NCI-H1436 (cell line): ENCODE measurements around the gene CRYGA.
"Not testable (repeated sequence)": the region's sequence is repeated elsewhere in the genome, so short reads cannot be mapped to it uniquely, and the experiment has no call there.

Experiments
- DNase-seq: peaks from one replicate; lab custom pipeline; 2025; lab: John Stamatoyannopoulos, UW

CRYGA gene

DNA sequence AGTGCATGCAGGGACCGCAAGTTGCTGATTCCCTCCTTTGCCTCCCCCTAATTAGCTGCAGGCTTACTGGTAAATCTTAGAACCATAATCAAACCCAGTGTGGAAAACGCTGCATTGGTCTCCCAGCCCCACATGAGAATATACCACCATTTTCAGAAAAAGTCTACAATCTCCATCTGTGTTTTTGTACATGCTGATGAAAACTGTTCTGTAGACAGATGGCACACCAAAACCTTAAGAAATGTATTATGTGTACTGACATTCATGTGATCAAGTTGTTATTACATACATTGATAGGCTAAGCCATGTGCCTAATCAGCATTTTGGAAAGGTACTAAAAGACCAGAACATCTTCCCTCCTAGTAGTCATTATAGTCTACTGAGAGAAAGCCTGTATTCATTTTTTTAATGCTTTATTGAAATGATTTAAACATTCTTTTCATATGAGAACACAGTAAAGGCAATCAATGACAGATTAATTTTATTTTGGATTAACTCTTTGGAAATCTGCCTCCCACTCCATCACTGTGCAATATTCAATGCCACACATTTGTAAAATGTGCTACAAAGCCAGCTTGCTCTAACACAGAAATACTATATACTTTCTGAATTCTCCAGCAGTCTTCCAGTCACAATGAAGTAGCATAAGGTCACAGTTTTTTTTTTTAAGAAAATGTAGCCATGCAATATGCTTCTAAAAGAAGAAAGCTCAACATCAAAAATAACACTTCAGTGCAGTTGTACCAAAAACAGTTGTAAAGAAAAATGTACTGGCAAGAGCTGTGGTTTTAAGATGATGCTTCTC lies 1.8 kb upstream of the CRYGA start:
- DNase-seq, result no peak

DNA sequence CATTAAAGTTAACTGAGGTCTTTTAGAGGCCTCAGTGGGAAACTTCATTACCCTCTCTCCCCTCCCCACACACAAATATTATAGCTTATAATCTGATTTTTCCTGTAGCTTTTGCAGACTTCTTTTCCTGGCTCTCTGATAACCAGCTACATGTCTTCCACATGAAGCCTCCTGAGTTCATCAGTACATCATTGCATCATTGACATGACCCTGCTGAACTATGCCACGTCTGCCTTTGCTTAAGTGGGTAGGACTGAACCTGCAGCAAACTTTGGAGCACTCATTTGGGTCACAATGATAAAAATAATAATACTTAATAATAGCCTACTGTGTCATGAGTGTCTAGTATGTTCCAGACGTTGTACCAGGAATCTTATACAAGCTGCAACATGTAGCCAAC lies 7.0 kb downstream of the CRYGA start:
- DNase-seq, result no peak

DNA sequence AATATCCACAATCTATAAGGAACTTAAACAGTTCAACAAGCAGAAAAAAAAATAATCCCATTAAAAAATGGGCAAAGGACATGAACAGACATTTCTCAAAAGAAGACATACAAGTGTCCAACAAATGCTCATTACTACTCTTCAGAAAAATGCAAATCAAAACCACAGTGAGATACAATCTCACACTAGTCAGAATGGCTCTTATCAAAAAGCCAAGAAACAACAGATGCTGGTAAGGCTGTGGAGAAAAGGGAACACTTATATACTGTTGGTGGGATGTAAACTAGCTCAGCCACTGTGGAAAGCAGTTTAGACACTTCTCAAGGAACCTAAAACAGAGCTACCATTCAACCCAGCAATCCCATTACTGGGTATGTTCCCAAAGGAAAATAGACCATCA lies 10.2 kb downstream of the CRYGA start:
- no peak for DNase-seq

DNA sequence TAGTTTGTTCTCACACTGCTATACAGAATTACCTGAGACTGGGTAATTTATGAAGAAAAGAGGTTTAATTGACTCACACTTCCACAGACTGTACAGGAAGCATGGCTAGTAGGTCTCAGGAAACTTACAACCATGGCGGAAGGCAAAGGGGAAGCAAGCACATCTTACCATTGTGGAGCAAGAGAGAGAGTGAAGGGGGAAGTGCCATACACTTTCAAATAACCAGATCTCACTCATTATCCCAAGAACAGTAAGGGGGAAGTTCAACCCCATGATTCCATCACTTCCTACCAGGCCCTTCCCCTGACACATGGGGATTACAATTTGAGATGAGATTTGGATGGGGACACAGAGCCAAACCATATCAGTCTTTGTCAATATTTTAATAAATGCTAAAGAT lies 12.4 kb downstream of the CRYGA start:
- no peak for DNase-seq

GRCh38 chr2:208150094-208150493 lies 13.3 kb downstream of the CRYGA start:
- DNase-seq, result no peak

DNA sequence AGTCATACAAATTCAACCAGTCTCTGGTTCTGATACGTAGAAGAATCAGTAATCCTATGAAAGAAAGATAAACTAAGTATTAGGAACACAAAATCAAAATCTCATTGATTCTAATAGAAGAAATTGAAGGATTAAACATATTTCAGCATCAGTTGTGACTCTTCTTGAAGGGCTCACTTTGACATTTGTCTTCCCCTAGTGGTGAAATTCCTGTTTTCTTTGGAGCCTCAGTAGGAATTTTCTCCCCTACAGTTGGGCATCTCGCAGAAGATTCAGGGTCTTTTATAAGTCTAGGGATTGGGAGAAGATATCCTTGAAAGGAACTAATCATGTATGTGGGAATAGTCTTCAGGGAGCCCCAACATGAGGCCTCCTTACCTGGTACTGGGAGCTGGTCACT lies 14.6 kb downstream of the CRYGA start:
- no peak for DNase-seq

- DNase-seq, result no peak
Observed at GRCh38 chr2:208147759-208148158, 15.6 kb downstream of the CRYGA start.

- no peak for DNase-seq
Observed at GRCh38 chr2:208147008-208147407, 16.4 kb downstream of the CRYGA start.

- no peak for DNase-seq
Observed at GRCh38 chr2:208146006-208146405, 17.4 kb downstream of the CRYGA start, which contains the start of gene CRYGB. Gene CRYGB (minus strand): TSS chr2:208146158. CDS start chr2:208146120, 38 bp downstream.

GRCh38 chr2:208142925-208143799 lies 20.2 kb downstream of the CRYGA start:
- peak; percentile 53 for DNase-seq

- peak; percentile 73 for DNase-seq
Observed at GRCh38 chr2:208142240-208142924, 21.0 kb downstream of the CRYGA start.

- DNase-seq, result no peak
Observed at GRCh38 chr2:208139447-208139846, 23.9 kb downstream of the CRYGA start.

DNA sequence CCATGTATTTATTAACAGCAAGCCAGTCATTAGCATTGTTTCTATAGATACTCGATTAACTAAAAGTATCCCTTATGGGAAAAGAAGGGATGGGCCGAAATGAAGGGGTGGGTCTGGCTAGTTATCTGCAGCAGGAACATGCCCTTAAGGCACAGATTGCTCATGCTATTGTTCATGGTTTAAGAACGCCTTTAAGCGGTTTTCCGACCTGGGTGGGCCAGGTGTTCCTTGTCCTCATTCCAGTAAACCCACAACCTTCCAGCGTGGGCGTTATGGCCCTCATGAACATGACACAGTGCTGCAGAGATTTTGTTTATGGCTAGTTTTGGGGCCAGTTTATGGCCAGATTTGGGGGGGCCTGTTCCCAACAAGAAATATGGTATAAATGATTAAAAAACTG lies 25.1 kb downstream of the CRYGA start:
- DNase-seq, result not testable (repeated sequence)

DNA sequence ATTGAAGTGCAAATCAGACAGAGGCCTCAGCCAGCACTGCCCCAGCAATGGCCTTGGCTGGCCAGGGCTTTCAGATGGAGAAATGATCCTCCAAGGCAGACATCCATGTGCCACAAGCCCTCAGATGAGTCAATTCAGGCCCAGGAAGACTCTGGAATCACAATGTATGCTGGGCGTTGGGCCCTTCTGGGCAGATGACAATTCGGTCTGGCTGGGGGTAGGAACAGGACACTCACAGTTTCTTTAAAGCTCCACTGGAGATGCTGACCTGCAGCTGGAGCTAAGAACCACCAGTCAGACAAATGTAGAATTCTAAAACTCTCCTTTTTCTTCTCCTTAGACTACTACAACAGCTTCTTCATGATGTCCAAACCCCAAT lies 26.7 kb downstream of the CRYGA start:
- DNase-seq, result no peak

DNA sequence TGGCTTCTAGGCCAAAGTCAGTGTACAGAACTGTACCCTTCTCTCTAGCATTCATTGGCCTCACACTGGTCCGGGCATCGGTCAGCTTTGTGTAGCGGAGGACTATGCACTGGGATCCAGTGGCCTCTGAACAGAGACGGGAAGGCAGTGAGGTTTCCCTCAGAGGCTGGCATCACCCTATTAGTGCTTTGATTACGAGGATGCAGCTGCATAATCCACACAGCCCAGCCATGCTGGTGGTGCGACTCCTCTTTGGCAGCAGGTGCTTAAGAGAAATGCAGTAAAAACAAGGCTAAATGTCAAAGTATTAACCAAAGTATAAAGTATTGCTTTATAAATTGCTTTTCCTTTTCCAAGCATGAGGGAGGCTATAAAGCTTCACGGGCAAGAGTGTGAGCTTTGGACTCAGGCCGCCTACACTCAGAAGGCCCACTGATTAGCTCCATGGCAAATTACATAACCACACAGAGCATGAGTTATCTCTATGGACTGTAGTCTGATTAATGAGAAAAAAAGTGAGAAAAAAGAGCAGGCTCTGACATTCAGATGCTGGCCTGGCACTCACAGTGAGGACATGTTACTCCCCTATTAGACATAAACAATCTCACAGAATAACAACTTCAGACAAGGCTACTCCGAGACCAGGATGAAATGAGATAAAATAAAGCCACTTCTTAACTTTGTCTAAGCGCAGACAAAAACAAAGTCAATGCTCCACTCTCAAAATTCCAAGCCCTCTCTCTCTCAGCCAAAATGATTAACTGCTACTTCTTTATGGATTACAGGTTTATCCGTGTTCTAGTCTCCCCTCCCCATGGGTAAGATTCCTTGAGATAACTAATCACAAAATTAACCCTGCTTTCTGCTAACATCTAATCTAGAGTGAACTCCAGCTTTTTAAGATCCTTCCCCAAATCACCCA lies 27.3 kb downstream of the CRYGA start:
- no peak for DNase-seq

DNA sequence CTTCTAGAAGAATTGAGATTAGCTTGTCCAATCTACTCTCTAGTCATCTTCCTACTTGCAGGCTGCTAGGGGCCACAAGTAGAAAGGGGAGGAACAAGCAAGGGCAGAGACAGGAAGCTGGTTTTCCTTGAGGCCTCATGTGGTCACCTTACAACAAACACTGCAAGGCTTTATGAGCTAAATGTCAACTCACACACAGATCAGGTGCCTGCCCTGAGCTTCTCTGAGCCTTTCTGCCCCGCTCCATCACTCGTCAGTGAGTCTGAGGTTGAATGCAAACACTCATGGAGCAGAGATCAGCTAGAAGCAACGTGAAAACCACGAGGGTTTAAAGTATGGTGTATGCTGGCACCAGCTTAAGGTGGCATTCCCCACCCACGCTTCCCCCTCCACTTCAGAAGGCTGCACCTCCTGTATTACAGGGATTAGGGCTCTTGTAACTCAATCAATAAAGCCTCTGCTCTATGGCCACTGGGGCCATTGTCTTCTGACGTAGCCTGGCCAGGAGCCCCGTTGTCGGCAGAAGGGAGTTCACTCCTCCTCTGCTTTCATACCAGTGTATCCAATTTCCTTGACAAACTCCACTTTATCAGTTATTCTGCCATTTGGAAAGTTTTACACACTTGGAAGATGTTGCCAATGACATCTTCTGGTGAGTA lies 28.3 kb downstream of the CRYGA start:
- no peak for DNase-seq

DNA sequence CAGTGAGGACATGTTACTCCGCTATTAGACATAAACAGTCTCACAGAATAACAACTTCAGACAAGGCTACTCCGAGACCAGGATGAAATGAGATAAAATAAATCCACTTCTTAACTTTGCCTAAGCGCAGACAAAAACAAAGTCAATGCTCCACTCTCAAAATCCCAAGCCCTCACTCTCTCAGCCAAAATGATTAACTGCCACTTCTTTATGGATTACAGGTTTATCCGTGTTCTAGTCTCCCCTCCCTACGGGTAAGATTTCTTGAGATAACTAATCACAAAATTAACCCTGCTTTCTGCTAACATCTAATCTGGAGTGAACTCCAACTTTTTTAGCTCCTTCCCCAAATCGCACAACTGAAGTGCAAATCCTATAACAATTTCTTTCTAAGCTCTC lies 32.7 kb downstream of the CRYGA start:
- no peak for DNase-seq

DNA sequence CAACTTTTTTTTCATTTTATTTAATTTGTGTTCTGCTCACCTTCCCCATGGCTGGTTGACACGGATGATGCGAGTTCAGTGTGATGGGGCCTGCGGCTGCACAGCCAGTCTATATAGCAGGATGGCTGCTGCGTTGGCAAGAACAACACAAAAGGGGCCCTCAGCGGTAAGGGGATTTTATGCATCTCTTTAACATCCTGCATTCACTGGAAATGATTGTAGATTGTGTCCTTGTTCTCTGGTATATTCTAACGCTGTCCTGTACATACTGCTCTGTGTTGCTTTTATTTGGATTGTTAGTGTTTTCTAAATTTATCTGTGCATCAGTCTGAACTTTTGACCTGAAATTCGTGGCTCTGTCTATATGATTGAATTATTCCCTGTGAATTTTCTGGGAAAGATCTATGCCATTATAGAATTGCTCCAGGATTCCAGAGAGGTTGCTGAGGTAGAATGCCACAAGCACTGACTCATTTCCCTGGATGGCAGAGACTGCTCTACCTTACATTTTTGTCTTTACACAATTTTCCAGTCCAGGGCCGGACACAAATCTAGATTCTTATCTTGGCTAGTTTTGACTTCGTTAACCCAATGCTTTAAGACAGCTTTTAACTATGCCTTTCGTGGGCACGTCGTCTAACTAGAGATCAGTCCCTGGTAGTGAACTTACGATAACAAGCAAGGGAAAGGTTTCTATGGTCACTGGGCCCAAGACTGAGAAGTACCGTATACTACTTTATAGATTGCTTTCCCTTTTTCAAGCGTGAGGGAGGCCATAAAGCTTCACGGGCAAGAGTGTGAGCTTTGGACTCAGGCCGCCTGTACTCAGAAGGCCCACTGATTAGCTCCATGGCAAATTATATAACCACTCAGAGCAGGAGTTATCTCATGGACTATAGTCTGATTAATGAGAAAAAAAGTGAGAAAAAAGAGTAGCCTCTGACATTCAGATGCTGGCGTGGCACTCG lies 33.4 kb downstream of the CRYGA start, which contains the start of gene CRYGC:
CRYGC (minus strand) TSS at position 85 of the 968 bp plus-strand sequence; CDS start at position 49, 36 bp downstream.
- no peak for DNase-seq

GRCh38 chr2:208128136-208128535 lies 35.3 kb downstream of the CRYGA start:
- DNase-seq, result no peak

DNA sequence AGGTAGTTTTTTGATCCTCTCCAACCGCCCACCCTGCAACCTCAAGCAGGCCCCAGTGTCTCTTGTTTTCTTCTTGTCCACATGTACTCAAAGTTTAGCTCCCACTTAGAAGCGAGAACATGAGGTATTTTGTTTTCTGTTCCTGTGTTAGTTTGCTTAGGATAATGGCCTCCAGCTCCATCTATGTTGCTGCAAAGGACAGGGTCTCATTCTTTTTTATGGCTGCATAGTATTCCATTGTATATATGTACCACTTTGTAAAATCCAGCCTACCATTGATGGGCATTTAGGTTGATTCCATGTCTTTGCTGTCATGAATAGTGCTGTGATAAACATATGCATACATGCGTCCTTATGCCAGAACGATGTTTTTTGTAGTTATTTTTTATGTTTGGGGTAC lies 36.3 kb downstream of the CRYGA start:
- DNase-seq, result no peak
